GM23338 (cell line): ENCODE results near the gene TMEM52. TPM values are rescaled to one million over a fixed set of nuclear protein-coding genes. Genes with fewer than 3 reads are reported as not detected.

ENCODE experiments used
- ATAC-seq: fragments of 200-7000 bp; cut with Tn5 transposase; 3 replicates; pipeline ENCODE4 v1.9.1; 2020
- DNase-seq: peaks from one replicate; pipeline ENCODE4 v3.0.0-alpha.2; 2015; ENCODE audit warnings: low spot score
- H2AFZ ChIP-seq: fragments of 200-600 bp; sonication (generic); 2 replicates; pipeline ENCODE4 v1.8.0; 2016; ENCODE audit warnings: antibody characterized with exemption, mild to moderate bottlenecking, moderate library complexity
- H3F3A ChIP-seq: fragments of 200-600 bp; sonication (generic); replicated peaks from 2 replicates; pipeline ENCODE4 v1.8.0; 2017; ENCODE audit warnings: antibody characterized with exemption, mixed run types, low read depth
- H3K27ac ChIP-seq: fragments of 200-600 bp; sonication (generic); 2 replicates; pipeline ENCODE4 v1.6.1; 2016; ENCODE audit warnings: low read depth
- H3K27me3 ChIP-seq: fragments of 200-600 bp; sonication (generic); 2 replicates; pipeline ENCODE4 v1.8.0; 2016; ENCODE audit warnings: mild to moderate bottlenecking, mixed run types, moderate library complexity; ENCODE audit not compliant: insufficient read depth
- H3K36me3 ChIP-seq: fragments of 200-600 bp; sonication (generic); 2 replicates; pipeline ENCODE4 v1.8.0; 2016; ENCODE audit warnings: mild to moderate bottlenecking; ENCODE audit not compliant: insufficient read depth
- H3K4me1 ChIP-seq: fragments of 200-600 bp; sonication (generic); 2 replicates; pipeline ENCODE4 v1.8.0; 2016; ENCODE audit warnings: mild to moderate bottlenecking, moderate library complexity; ENCODE audit not compliant: insufficient read depth
- H3K4me2 ChIP-seq: fragments of 200-600 bp; sonication (generic); 2 replicates; pipeline ENCODE4 v1.7.1; 2017; ENCODE audit warnings: mixed run types
- H3K4me3 ChIP-seq: fragments of 200-600 bp; sonication (generic); 2 replicates; pipeline ENCODE4 v1.6.1; 2016; ENCODE audit warnings: mixed run types
- H3K79me2 ChIP-seq: fragments of 200-600 bp; sonication (generic); replicated peaks from 2 replicates; pipeline ENCODE4 v1.8.0; 2017; ENCODE audit warnings: mild to moderate bottlenecking; ENCODE audit not compliant: insufficient read depth
- H3K9me2 ChIP-seq: fragments of 200-600 bp; sonication (generic); 2 replicates; pipeline ENCODE4 v1.8.0; 2017; ENCODE audit not compliant: insufficient read depth
- H4K20me1 ChIP-seq: fragments of 200-600 bp; sonication (generic); replicated peaks from 2 replicates; pipeline ENCODE4 v1.8.0; 2017; ENCODE audit warnings: mild to moderate bottlenecking; ENCODE audit not compliant: insufficient read depth
- H3K27ac Mint-ChIP-seq: 2 replicates; pipeline ENCODE4 v1.8.0; 2020; ENCODE audit warnings: inconsistent platforms, mild to moderate bottlenecking, moderate library complexity, mixed read lengths
- H3K27me3 Mint-ChIP-seq: 3 replicates; pipeline ENCODE4 v1.8.0; 2022; ENCODE audit warnings: low read depth, mild to moderate bottlenecking, moderate library complexity, mixed read lengths, inconsistent platforms; ENCODE audit not compliant: insufficient read depth, poor library complexity
- H3K36me3 Mint-ChIP-seq: 3 replicates; pipeline ENCODE4 v1.8.0; 2021; ENCODE audit warnings: low read depth, mild to moderate bottlenecking, inconsistent platforms, moderate library complexity, mixed read lengths
- H3K4me1 Mint-ChIP-seq: 3 replicates; pipeline ENCODE4 v1.8.0; 2020; ENCODE audit warnings: mild to moderate bottlenecking, inconsistent platforms, mixed read lengths
- H3K4me3 Mint-ChIP-seq: 3 replicates; pipeline ENCODE4 v1.8.0; 2021; ENCODE audit warnings: moderate library complexity, mild to moderate bottlenecking, inconsistent platforms, mixed read lengths
- H3K9me3 Mint-ChIP-seq: 3 replicates; pipeline ENCODE4 v1.8.0; 2020; ENCODE audit warnings: moderate library complexity, mild to moderate bottlenecking, inconsistent platforms, mixed read lengths
- CREB1 ChIP-seq: fragments of 250-450 bp; sonication (Bioruptor Pico); IDR thresholded peaks from 2 replicates; pipeline ENCODE4 v1.5.0; 2020; ENCODE audit warnings: low read depth, mild to moderate bottlenecking, moderate library complexity
- CTCF ChIP-seq, 2 experiments: fragments of 200-600 bp in 1 of 2; sonication (generic) in 1 of 2; conservative IDR thresholded peaks; 2 replicates each; pipeline versions ENCODE4 v1.5.1 to v1.6.1; 2016 to 2017; ENCODE audit warnings: antibody characterized with exemption in 2 of 2, low read depth in 2 of 2, mild to moderate bottlenecking in 2 of 2, moderate library complexity in 1 of 2
- EZH2 ChIP-seq: fragments of 200-600 bp; sonication (generic); IDR thresholded peaks from one replicate; pipeline ENCODE4 v1.8.0; 2017; ENCODE audit warnings: antibody characterized with exemption, mild to moderate bottlenecking, low read depth; ENCODE audit not compliant: unreplicated experiment
- EZH2phosphoT487 ChIP-seq: fragments of 200-600 bp; sonication (generic); IDR thresholded peaks from one replicate; pipeline ENCODE4 v1.8.1; 2018; ENCODE audit warnings: antibody characterized with exemption; ENCODE audit not compliant: unreplicated experiment
- JUNB ChIP-seq: IDR thresholded peaks from one replicate; pipeline ENCODE4 v1.6.1; 2016; ENCODE audit warnings: antibody characterized with exemption; ENCODE audit not compliant: unreplicated experiment
- NANOG ChIP-seq: IDR thresholded peaks from 2 replicates; pipeline ENCODE4 v1.6.1; 2016; ENCODE audit warnings: antibody characterized with exemption, borderline replicate concordance
- POLR2AphosphoS5 ChIP-seq: IDR thresholded peaks from 2 replicates; pipeline ENCODE4 v1.6.1; 2016; ENCODE audit warnings: antibody characterized with exemption, low read depth
- STAT1 ChIP-seq: IDR thresholded peaks from one replicate; pipeline ENCODE4 v1.6.1; 2016; ENCODE audit warnings: antibody characterized with exemption; ENCODE audit not compliant: unreplicated experiment
- ZNF331 ChIP-seq: fragments of 250-450 bp; sonication (Bioruptor Pico); IDR thresholded peaks from 2 replicates; pipeline ENCODE4 v1.5.0; 2020; ENCODE audit warnings: low read depth, mild to moderate bottlenecking, moderate library complexity
- ZNF462 ChIP-seq: fragments of 250-450 bp; sonication (Bioruptor Pico); IDR thresholded peaks from 2 replicates; pipeline ENCODE4 v1.5.0; 2020; ENCODE audit warnings: mild to moderate bottlenecking, moderate library complexity
- polyA plus RNA-seq: library from polyadenylated mRNA; unstranded; fragments of >200 nt; fragmentation: Nextera tagmentation; extraction: Ambion mirVana; gene quantifications from 2 replicates; pipeline ENCODE4 v1.2.1, GENCODE V29; 2016
- total RNA-seq: library from RNA; depleted of rRNA; stranded (reverse); fragments of >200 nt; shearing (Covaris generic); gene quantifications from 2 replicates; pipeline ENCODE4 v1.2.3, GENCODE V29; 2014

Gene TMEM52
- total and polyA plus RNA-seq, 2 experiments from 2014 or later = 19.5 to 25.0 TPM

- Histone ChIP-seq H3K4me3 (no peak overlapping the region), H3F3A (peaks cover 7% of the 10 kb centered on the region), H3K79me2 (no peaks in the 10 kb centered on the region), H4K20me1 (no peaks in the 10 kb centered on the region), H3K36me3 (no peaks in the 10 kb centered on the region), H3K27ac (no peak overlapping the region), H3K4me2 (no peak overlapping the region), H3K9me2 (no peaks in the 10 kb centered on the region), H3K27me3 (no peaks in the 10 kb centered on the region), H2AFZ (peak overlapping the region; percentile 56), H3K4me1 (peaks cover 5% of the 10 kb centered on the region; the same call in 1 of the 2 replicates)
- H3K4me3 Mint-ChIP-seq = no peak overlapping the region
- peaks cover 3% of the 10 kb centered on the region; the same call in 2 of the 3 replicates for H3K9me3 Mint-ChIP-seq
- peaks cover 11% of the 10 kb centered on the region for H3K27me3 Mint-ChIP-seq
- ATAC-seq (no peak), DNase-seq (no peak)
- H3K27ac Mint-ChIP-seq = no peak overlapping the region
- peaks cover 18% of the 10 kb centered on the region for H3K4me1 Mint-ChIP-seq
- H3K36me3 Mint-ChIP-seq = no peaks in the 10 kb centered on the region; the same call in 2 of the 3 replicates
- TF ChIP-seq ZNF462 (CRISPR knock-in tag) = no peak
- TF ChIP-seq CTCF (conservative IDR thresholded peaks at IDR 0.05; ENCODE audit: low read depth in 2 of 2) = no peak
- no peak for TF ChIP-seq ZNF331
- TF ChIP-seq EZH2 = no peak
- no peak for TF ChIP-seq POLR2AphosphoS5
- TF ChIP-seq CREB1 (CRISPR knock-in tag) = no peak
- TF ChIP-seq JUNB = no peak
- no peak for TF ChIP-seq STAT1
- no peak for TF ChIP-seq EZH2phosphoT487
- TF ChIP-seq NANOG = no peak
Observed at GRCh38 chr1:1965546-1965945, 46.5 kb upstream of the TMEM52 start.
